Fibroblast of lung (primary cell): ENCODE data around the gene SV2A. TPM values are rescaled to one million over a fixed set of nuclear protein-coding genes. Genes with fewer than 3 reads are reported as not detected.

Experiments
- DNase-seq, 2 donors: peaks; one replicate each; pipeline versions ENCODE4 v3.0.0 to v3.0.0-alpha.2; 2010; ENCODE audit warnings: low read depth in 2 of 2
- H2AFZ ChIP-seq: 2 replicates; pipeline ENCODE4 v1.5.1; 2012; ENCODE audit warnings: low read length, control low read depth, inconsistent platforms
- H3K27ac ChIP-seq: 2 replicates; pipeline ENCODE4 v1.5.1; 2011; ENCODE audit warnings: low read length, control low read depth; ENCODE audit not compliant: insufficient read depth
- H3K27me3 ChIP-seq: 2 replicates; pipeline ENCODE4 v1.5.1; 2011; ENCODE audit warnings: mild to moderate bottlenecking, low read length; ENCODE audit not compliant: control insufficient read depth, insufficient read depth
- H3K36me3 ChIP-seq: 2 replicates; pipeline ENCODE4 v1.5.1; 2011; ENCODE audit warnings: low read length; ENCODE audit not compliant: control insufficient read depth, insufficient read depth
- H3K4me1 ChIP-seq: 2 replicates; pipeline ENCODE4 v1.5.1; 2011; ENCODE audit warnings: low read length; ENCODE audit not compliant: control insufficient read depth, insufficient read depth; ENCODE audit errors: extremely low read depth
- H3K4me2 ChIP-seq: 2 replicates; pipeline ENCODE4 v1.5.1; 2011; ENCODE audit warnings: low read length, control low read depth; ENCODE audit not compliant: insufficient read depth; ENCODE audit errors: extremely low read depth
- H3K4me3 ChIP-seq, 4 experiments: fragments of 200-600 bp in 1 of 4; sonication (generic) in 1 of 4; replicated peaks in 1 of 4; 2 replicates each; pipeline ENCODE4 v1.5.1; 2011 to 2016; ENCODE audit warnings: low read length in 4 of 4, low read depth in 3 of 4, mild to moderate bottlenecking in 3 of 4, control low read depth in 2 of 4, inconsistent platforms in 1 of 4, mixed read lengths in 1 of 4; ENCODE audit not compliant: insufficient read depth in 1 of 4; ENCODE audit errors: control extremely low read depth in 1 of 4
- H3K79me2 ChIP-seq: 2 replicates; pipeline ENCODE4 v1.5.1; 2012; ENCODE audit warnings: mild to moderate bottlenecking, low read length, inconsistent platforms; ENCODE audit not compliant: control insufficient read depth, insufficient read depth
- H3K9ac ChIP-seq: 2 replicates; pipeline ENCODE4 v1.5.1; 2011; ENCODE audit warnings: mild to moderate bottlenecking, low read length, control low read depth; ENCODE audit not compliant: insufficient read depth
- H3K9me3 ChIP-seq: 2 replicates; pipeline ENCODE4 v1.5.1; 2012; ENCODE audit warnings: low read depth, low read length; ENCODE audit not compliant: control insufficient read depth, insufficient read depth
- H4K20me1 ChIP-seq: 2 replicates; pipeline ENCODE4 v1.5.1; 2011; ENCODE audit warnings: low read length; ENCODE audit not compliant: control insufficient read depth, insufficient read depth; ENCODE audit errors: extremely low read depth
- EZH2 ChIP-seq: IDR thresholded peaks from 2 replicates; pipeline ENCODE4 v1.5.1; 2012; ENCODE audit warnings: low read length, control low read depth, mild to moderate bottlenecking; ENCODE audit errors: missing control alignments
- polyA plus RNA-seq, 2 donors: library from polyadenylated mRNA; depleted of rRNA in 1 of 2; stranded (reverse) in 1 of 2; unstranded in 1 of 2; fragments of >200 nt; gene quantifications; 2 replicates each; pipeline ENCODE4 v1.2.1, GENCODE V29; 2011 to 2012; ENCODE audit warnings: missing spikeins in 1 of 2
- total RNA-seq: library from RNA; depleted of rRNA; stranded (reverse); fragments of >200 nt; gene quantifications from 2 replicates; pipeline ENCODE4 v1.2.1, GENCODE V29; 2014
- TF ChIP-seq, protein P1 (sequence below), 2 donors: IDR thresholded peaks in 1 of 2; conservative IDR thresholded peaks in 1 of 2; 1 replicate in 1 of 2; 2 replicates in 1 of 2; pipeline ENCODE4 v1.5.1; 2011 to 2012; ENCODE audit warnings: low read length in 2 of 2, control low read depth in 1 of 2, inconsistent platforms in 1 of 2, low read depth in 1 of 2, mild to moderate bottlenecking in 1 of 2

SV2A gene
- total and polyA plus RNA-seq, 2 donors (not counting 1 experiment from before 2014, with no cell fraction given): 35.8 to 39.6 TPM

DNA sequence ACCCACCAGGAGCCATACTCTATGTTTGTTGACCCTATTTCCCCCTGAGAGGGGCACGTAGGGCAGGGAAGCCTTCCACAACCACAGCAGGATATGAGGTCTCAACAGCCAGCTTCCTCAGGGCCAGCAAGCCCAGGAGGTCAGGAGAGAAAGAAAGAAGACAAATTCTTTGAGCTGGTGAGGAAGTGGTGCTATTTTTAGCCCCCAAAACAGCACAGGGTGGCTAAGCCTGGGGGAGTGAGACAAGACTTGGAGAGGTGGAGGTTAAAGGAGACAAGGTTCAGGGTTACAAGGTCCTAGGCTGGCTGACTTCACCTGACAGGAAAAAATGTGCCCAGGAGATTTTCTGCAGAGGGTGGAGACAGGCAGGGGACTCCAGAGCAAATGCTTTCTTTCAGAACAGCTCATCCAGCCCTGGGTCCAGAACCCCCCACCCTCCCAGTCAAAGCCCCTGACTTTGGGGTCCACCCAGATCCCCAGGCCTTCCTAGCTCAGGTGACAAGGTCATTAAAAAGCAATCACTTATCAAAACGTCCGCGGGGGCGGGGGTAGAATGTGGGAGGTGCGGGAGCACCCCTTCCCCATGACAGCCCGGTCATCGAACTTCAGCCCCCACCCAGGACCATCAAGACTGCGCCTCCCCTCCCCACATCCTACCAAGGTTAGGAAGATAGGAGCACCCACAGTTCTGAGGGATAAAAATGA, 1.3 kb downstream of the SV2A start:
- Histone ChIP-seq H3K27ac (no peak overlapping the region), H3K36me3 (peaks cover 4% of the 10 kb centered on the region), H3K27me3 (no peaks in the 10 kb centered on the region), H3K4me3 (peak overlapping the region; percentile 73 to 87 (median 82)), H3K9me3 (no peaks in the 10 kb centered on the region), H2AFZ (no peak overlapping the region), H3K9ac (peak overlapping the region; percentile 13), H3K4me2 (peak overlapping the region; percentile 81), H4K20me1 (no peaks in the 10 kb centered on the region), H3K79me2 (no peaks in the 10 kb centered on the region), H3K4me1 (peaks cover 4% of the 10 kb centered on the region)
- no peak for DNase-seq
- TF ChIP-seq, protein P1, sequence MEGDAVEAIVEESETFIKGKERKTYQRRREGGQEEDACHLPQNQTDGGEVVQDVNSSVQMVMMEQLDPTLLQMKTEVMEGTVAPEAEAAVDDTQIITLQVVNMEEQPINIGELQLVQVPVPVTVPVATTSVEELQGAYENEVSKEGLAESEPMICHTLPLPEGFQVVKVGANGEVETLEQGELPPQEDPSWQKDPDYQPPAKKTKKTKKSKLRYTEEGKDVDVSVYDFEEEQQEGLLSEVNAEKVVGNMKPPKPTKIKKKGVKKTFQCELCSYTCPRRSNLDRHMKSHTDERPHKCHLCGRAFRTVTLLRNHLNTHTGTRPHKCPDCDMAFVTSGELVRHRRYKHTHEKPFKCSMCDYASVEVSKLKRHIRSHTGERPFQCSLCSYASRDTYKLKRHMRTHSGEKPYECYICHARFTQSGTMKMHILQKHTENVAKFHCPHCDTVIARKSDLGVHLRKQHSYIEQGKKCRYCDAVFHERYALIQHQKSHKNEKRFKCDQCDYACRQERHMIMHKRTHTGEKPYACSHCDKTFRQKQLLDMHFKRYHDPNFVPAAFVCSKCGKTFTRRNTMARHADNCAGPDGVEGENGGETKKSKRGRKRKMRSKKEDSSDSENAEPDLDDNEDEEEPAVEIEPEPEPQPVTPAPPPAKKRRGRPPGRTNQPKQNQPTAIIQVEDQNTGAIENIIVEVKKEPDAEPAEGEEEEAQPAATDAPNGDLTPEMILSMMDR (conservative IDR thresholded peaks at IDR 0.05 in 1 of 2, IDR thresholded peaks at IDR 0.05 in 1 of 2; ENCODE audit: low read depth in 1 of 2, low read length in 2 of 2): no peak
- no peak for TF ChIP-seq EZH2

DNA sequence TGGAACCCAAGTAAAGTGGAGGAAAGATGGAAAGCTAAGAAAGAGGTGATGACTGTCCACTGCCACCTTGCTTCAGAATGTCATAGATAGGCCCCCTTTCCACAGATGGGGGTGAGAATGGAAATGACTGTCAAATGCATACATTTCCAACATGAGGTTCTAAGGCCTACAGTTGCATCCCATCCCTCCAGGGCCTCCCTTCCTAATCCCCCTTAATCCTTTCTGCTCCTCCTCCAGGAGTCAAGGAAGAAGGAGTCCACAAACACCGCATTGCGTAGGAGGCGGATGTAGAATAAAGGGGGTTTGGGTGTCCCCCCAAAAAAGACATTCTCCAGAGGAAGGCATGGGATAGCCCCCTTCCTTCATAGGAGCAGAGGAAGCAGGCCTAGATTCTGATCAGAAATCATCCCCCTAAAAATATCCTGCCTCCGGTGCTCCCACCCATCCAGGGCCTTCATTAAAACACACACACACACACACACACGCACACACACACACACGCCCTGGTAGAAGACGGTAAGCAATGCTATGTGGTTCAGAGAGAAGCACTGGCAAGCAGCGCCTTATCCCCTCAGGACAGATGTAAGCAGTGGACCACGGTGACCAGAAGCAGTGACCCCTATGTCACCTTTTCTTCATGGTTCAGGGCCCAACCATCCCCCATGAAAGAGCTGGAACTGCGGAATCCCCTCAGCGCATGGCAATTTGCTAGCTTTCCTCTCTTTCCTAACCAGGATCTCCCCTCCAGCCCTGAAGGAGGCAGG, 2.0 kb downstream of the SV2A start:
- H3K4me3 ChIP-seq: peak overlapping the region in 1 of 4 experiments; percentile 85
- no peak overlapping the region for H3K27ac ChIP-seq
- peak overlapping the region; percentile 2 for H3K4me2 ChIP-seq
- H3K79me2 ChIP-seq: no peaks in the 10 kb centered on the region
- H3K9ac ChIP-seq: no peak overlapping the region
- no peaks in the 10 kb centered on the region for H4K20me1 ChIP-seq
- H3K36me3 ChIP-seq: peaks cover 4% of the 10 kb centered on the region
- no peaks in the 10 kb centered on the region for H3K9me3 ChIP-seq
- TF ChIP-seq, protein P1 (conservative IDR thresholded peaks at IDR 0.05 in 1 of 2, IDR thresholded peaks at IDR 0.05 in 1 of 2; ENCODE audit: low read depth in 1 of 2, low read length in 2 of 2): no peak
- TF ChIP-seq EZH2: no peak
- peaks cover 4% of the 10 kb centered on the region for H3K4me1 ChIP-seq
- H2AFZ ChIP-seq: no peak overlapping the region
- DNase-seq: no peak
- no peaks in the 10 kb centered on the region for H3K27me3 ChIP-seq

DNA sequence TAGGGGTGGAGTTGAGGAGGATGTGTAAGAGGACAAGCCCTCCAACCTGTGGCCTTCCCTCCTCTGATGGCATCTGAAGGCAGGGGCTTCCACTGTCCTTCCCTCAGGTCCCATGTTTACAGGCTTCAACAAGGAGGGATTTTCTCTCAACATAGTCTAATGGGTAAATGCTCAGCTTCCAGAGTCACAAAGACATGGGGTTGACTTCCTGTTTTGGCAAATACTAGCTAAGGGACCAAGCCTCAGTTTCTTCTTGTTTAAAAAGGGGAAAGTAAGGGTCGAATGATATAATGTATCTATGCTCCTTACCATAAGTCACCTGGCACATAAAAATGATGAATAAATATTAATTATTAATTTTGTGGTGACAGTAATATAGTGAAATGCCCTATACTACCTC, 3.1 kb downstream of the SV2A start:
- Histone ChIP-seq H3K4me3 (no peak overlapping the region), H3K9me3 (no peaks in the 10 kb centered on the region), H2AFZ (no peak overlapping the region), H3K9ac (no peak overlapping the region), H3K4me1 (peaks cover 4% of the 10 kb centered on the region), H4K20me1 (no peaks in the 10 kb centered on the region), H3K36me3 (peaks cover 5% of the 10 kb centered on the region), H3K4me2 (no peak overlapping the region), H3K27me3 (no peaks in the 10 kb centered on the region), H3K27ac (no peak overlapping the region), H3K79me2 (no peaks in the 10 kb centered on the region)
- TF ChIP-seq, protein P1 (conservative IDR thresholded peaks at IDR 0.05 in 1 of 2, IDR thresholded peaks at IDR 0.05 in 1 of 2; ENCODE audit: low read depth in 1 of 2, low read length in 2 of 2): no peak
- TF ChIP-seq EZH2: no peak
- DNase-seq: no peak
